Neuron (in vitro differentiated cells): ENCODE data around the gene COL5A1.
"Not testable (repeated sequence)": the region's sequence is repeated elsewhere in the genome, so short reads cannot be mapped to it uniquely, and the experiment has no call there.

Source experiments
- H2AFZ ChIP-seq: one replicate; pipeline ENCODE4 v1.6.1; 2013; ENCODE audit warnings: low read depth, mild to moderate bottlenecking, inconsistent platforms, low read length, moderate library complexity
- H3K27me3 ChIP-seq: one replicate; pipeline ENCODE4 v1.6.1; 2013; ENCODE audit warnings: low read length; ENCODE audit not compliant: insufficient read depth
- H3K36me3 ChIP-seq: one replicate; pipeline ENCODE4 v1.6.1; 2013; ENCODE audit warnings: low read length; ENCODE audit not compliant: insufficient read depth
- H3K4me1 ChIP-seq: one replicate; pipeline ENCODE4 v1.6.1; 2013; ENCODE audit warnings: low read length; ENCODE audit not compliant: insufficient read depth
- H3K4me3 ChIP-seq: 2 replicates; pipeline ENCODE4 v1.5.1; 2013; ENCODE audit warnings: mild to moderate bottlenecking, low read length, moderate library complexity
- H3K9me3 ChIP-seq: one replicate; pipeline ENCODE4 v1.6.1; 2013; ENCODE audit warnings: low read length

COL5A1 gene

GRCh38 chr9:134678666-134679443 is 37.3 kb downstream of the COL5A1 start:
- H3K9me3 ChIP-seq, result no peaks in the 10 kb centered on the region
- H3K4me3 ChIP-seq, result no peak overlapping the region
- H2AFZ ChIP-seq, result no peak overlapping the region
- H3K27me3 ChIP-seq, result peaks cover 22% of the 10 kb centered on the region
- H3K4me1 ChIP-seq, result no peaks in the 10 kb centered on the region
- H3K36me3 ChIP-seq, result no peaks in the 10 kb centered on the region

GRCh38 chr9:134679616-134680392 is 38.2 kb downstream of the COL5A1 start:
- H3K4me3 ChIP-seq, result no peak overlapping the region
- H3K4me1 ChIP-seq, result no peaks in the 10 kb centered on the region
- no peaks in the 10 kb centered on the region for H3K9me3 ChIP-seq
- peaks cover 22% of the 10 kb centered on the region for H3K27me3 ChIP-seq
- no peak overlapping the region for H2AFZ ChIP-seq
- no peaks in the 10 kb centered on the region for H3K36me3 ChIP-seq

GRCh38 chr9:134680393-134681060 is 38.9 kb downstream of the COL5A1 start:
- peaks cover 22% of the 10 kb centered on the region for H3K27me3 ChIP-seq
- no peak overlapping the region for H2AFZ ChIP-seq
- no peak overlapping the region for H3K4me3 ChIP-seq
- H3K9me3 ChIP-seq, result no peaks in the 10 kb centered on the region
- H3K4me1 ChIP-seq, result no peaks in the 10 kb centered on the region
- no peaks in the 10 kb centered on the region for H3K36me3 ChIP-seq

- Histone ChIP-seq H3K9me3 (no peaks in the 10 kb centered on the region), H3K36me3 (no peaks in the 10 kb centered on the region), H3K4me3 (no peak overlapping the region), H3K4me1 (no peaks in the 10 kb centered on the region), H3K27me3 (peaks cover 22% of the 10 kb centered on the region), H2AFZ (no peak overlapping the region)
Observed at GRCh38 chr9:134681061-134681661, 39.6 kb downstream of the COL5A1 start.

- no peak overlapping the region for H3K4me3 ChIP-seq
- H2AFZ ChIP-seq, result no peak overlapping the region
- no peaks in the 10 kb centered on the region for H3K4me1 ChIP-seq
- no peaks in the 10 kb centered on the region for H3K9me3 ChIP-seq
- H3K27me3 ChIP-seq, result peaks cover 22% of the 10 kb centered on the region
- H3K36me3 ChIP-seq, result no peaks in the 10 kb centered on the region
Observed at GRCh38 chr9:134682026-134682425, 40.4 kb downstream of the COL5A1 start.

GRCh38 chr9:134682651-134683364 is 41.2 kb downstream of the COL5A1 start:
- Histone ChIP-seq H3K4me1 (no peaks in the 10 kb centered on the region), H3K9me3 (no peaks in the 10 kb centered on the region), H3K4me3 (no peak overlapping the region), H3K27me3 (peaks cover 22% of the 10 kb centered on the region), H2AFZ (no peak overlapping the region), H3K36me3 (no peaks in the 10 kb centered on the region)

GRCh38 chr9:134683714-134684374 is 42.2 kb downstream of the COL5A1 start:
- no peak overlapping the region for H3K4me3 ChIP-seq
- H3K4me1 ChIP-seq, result no peaks in the 10 kb centered on the region
- no peaks in the 10 kb centered on the region for H3K9me3 ChIP-seq
- H2AFZ ChIP-seq, result no peak overlapping the region
- peaks cover 20% of the 10 kb centered on the region for H3K27me3 ChIP-seq
- no peaks in the 10 kb centered on the region for H3K36me3 ChIP-seq

- no peak overlapping the region for H3K4me3 ChIP-seq
- H3K36me3 ChIP-seq, result no peaks in the 10 kb centered on the region
Observed at GRCh38 chr9:134684375-134684723, 42.7 kb downstream of the COL5A1 start.

GRCh38 chr9:134684941-134685340 is 43.3 kb downstream of the COL5A1 start:
- H3K36me3 ChIP-seq, H3K9me3 ChIP-seq: not testable (repeated sequence)

More at GRCh38 chr9:134684375-134684723, 42.7 kb downstream of the COL5A1 start:
- Histone ChIP-seq H2AFZ (no peak overlapping the region), H3K9me3 (no peaks in the 10 kb centered on the region), H3K4me1 (no peaks in the 10 kb centered on the region), H3K27me3 (peaks cover 20% of the 10 kb centered on the region)

GRCh38 chr9:134685784-134686183 is 44.2 kb downstream of the COL5A1 start:
- Histone ChIP-seq H2AFZ (no peak overlapping the region), H3K36me3 (no peaks in the 10 kb centered on the region), H3K9me3 (no peaks in the 10 kb centered on the region), H3K4me3 (no peak overlapping the region), H3K4me1 (no peaks in the 10 kb centered on the region), H3K27me3 (peaks cover 18% of the 10 kb centered on the region)

More at GRCh38 chr9:134684941-134685340, 43.3 kb downstream of the COL5A1 start:
- not testable (repeated sequence) for H3K4me1 ChIP-seq, H2AFZ ChIP-seq, H3K4me3 ChIP-seq
- H3K27me3 ChIP-seq, result peaks cover 20% of the 10 kb centered on the region

- Histone ChIP-seq H2AFZ (no peak overlapping the region), H3K9me3 (no peaks in the 10 kb centered on the region), H3K27me3 (peaks cover 9% of the 10 kb centered on the region), H3K36me3 (no peaks in the 10 kb centered on the region), H3K4me1 (no peaks in the 10 kb centered on the region), H3K4me3 (no peak overlapping the region)
Observed at GRCh38 chr9:134686896-134687295, 45.3 kb downstream of the COL5A1 start.

GRCh38 chr9:134687556-134687955 is 46.0 kb downstream of the COL5A1 start:
- Histone ChIP-seq H2AFZ (no peak overlapping the region), H3K4me3 (no peak overlapping the region), H3K27me3 (peaks cover 3% of the 10 kb centered on the region), H3K4me1 (no peaks in the 10 kb centered on the region), H3K36me3 (no peaks in the 10 kb centered on the region), H3K9me3 (no peaks in the 10 kb centered on the region)
